Dedifferentiated amniotic fluid mesenchymal stem cell (primary cell): ENCODE measurements around the gene SENP2.
"Not testable (repeated sequence)": the region's sequence is repeated elsewhere in the genome, so short reads cannot be mapped to it uniquely, and the experiment has no call there.

Source experiments
- DNase-seq: peaks from one replicate; pipeline ENCODE4 v3.0.0-alpha.2; 2016; ENCODE audit errors: extremely low spot score

The SENP2 gene

GRCh38 chr3:185586686-185587039, 568 bp downstream of the SENP2 start:
- DNase-seq, result no peak

- DNase-seq, result no peak
Measured at GRCh38 chr3:185594073-185594472, 8.0 kb downstream of the SENP2 start.

GRCh38 chr3:185595526-185595925, 9.4 kb downstream of the SENP2 start:
- DNase-seq, result no peak

DNA sequence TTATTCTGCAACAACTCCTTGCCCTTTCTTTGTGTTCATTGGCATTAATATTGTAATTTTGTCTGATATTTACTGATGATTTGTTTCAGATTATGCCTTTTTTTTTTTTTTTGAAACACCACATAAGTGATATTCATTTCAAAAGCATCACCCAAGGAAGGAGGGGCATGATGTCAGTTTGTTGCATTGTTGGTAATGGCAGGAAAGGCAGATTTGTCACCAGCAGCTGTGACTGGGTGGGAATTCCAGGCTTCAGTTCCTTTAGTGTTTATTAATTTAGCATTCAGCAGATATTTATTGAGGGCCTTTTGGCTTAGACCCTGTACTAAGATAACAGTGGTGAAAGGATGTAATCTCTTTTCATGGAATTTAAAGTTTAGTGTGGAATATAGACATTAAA, 19.5 kb downstream of the SENP2 start:
- no peak for DNase-seq

GRCh38 chr3:185606196-185606595, 20.1 kb downstream of the SENP2 start:
- DNase-seq, result no peak

DNA sequence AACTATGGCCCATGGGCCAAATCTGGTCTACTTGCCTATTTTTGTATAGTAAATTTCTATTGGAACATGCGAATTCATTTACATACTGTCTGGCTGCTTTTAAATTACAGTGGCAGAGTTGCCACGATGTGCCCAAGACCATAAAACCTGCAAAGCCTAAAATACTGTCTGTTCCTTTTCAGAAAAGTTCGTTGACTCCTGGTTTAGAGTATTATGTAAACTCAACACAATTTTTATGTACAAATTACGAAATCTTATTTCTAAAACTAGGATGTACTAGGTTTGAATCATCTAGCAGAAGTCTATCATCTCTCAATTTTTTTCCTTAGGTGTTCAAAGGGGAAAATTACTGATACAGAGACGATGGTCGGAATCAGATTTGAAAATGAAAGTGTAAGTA, 26.9 kb downstream of the SENP2 start:
- DNase-seq, result no peak

DNA sequence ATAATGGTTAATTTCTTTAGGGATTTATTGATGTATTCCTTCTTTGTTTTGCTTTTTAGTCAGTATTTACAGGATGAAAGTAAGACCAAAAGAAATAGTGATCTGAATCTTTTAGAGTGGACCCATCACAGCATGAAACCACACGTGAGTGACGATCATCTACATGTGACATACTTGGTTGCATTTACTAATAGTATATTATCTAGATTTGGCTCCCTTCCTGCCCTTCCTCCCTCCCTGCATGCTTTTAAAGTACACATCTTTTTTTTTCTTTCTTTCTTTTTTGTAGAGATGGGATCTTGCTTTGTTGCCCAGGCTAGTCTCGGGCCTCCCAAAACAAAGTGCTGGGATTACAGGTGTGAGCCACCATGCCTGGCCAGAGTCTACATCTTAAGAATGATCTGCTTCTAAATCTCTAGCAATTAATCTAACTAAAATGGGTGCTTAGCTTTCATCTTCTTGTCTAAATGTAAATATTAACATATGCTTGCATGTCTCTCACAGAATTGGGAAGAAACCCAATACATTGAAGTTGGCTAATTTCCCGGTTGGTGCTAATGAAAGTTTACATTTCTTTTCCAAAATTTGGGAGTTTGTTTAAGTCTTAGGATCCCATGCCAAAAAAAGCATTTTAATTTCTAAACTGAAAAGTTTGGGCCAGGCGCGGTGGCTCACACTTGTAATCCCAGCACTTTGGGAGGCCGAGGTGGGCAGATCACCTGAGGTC, 38.0 kb downstream of the SENP2 start:
- no peak for DNase-seq

DNA sequence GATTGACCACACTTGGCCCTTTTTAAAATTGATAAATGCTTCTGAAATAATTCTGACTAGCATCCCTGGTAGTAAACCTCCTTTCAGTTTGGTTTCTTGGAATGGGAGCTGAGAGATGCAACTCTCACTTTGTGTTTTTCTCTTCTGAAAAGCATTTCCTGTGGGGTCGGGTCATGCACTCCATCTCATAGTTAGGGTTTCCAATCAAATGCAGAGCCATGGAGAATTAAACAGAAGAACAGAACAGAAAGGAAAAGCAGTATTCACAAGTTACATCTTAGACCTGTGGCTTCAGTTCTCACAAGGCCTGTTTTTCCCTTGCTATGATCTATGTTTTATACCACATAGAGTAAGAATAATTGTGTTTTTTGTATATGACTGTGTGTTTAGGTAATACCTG, 39.7 kb downstream of the SENP2 start:
- DNase-seq, result no peak

GRCh38 chr3:185629554-185630181, 43.6 kb downstream of the SENP2 start:
- no peak for DNase-seq

DNA sequence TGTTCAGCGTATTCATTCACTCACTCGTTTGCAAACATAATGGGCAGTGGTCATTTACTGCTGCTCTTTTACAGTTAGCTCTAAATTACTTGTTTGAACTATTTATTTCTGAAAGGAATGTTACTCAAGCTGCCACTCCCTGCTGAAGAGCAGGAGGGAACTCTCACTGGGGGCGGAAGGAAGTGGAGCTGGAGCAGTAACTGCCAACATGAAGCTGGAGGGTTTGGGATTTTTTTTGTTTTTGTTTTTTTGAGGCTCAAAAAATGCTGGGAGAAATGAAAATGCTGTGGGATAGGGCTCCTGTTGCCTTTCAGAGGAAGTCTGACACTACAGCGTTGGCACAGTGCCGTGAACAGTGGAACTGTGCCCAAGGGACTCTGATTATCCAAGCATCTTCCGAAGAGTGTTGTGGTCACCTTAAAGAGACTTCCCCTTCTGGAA, 44.1 kb downstream of the SENP2 start:
- no peak for DNase-seq

DNA sequence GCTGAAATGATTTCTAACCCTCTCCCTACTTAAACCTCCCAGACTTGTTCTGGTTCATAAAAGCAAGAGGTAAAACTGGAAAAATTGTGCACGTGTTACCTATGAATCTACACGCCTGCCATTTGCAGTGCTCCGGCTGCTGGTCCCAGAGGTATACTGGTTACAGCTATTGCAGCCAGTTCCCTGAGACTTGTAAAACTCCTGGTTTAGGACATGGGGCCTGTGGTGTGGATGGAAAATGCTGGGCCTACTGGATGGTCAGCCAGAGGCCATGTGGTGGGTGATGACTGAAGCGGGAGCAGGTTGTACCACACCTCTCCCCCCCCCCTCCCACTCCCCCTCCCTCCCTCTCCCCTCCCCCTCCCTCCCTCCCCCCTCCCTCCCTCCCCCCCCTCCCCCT, 45.0 kb downstream of the SENP2 start:
- no peak for DNase-seq

- no peak for DNase-seq
Measured at GRCh38 chr3:185631508-185632206, 45.6 kb downstream of the SENP2 start.

DNA sequence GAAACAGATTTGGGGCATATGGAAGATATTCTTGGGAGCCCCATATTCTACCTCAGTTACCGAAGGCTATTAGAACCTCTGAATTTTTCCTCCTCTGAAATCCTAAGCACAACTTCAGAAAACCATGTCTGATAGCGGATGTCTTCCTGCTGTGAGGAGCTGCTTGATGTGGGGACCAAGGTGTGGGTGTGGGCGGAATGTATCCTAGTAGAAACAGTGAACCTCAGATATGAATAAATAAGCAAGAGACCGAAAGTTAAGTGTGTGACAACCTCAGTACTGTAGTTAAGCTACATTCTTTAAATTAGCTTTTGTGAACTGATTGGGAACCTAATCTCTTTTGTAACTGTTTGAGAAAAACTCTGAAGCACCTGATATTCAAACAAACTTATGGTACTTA, 46.9 kb downstream of the SENP2 start:
- DNase-seq, result no peak

DNA sequence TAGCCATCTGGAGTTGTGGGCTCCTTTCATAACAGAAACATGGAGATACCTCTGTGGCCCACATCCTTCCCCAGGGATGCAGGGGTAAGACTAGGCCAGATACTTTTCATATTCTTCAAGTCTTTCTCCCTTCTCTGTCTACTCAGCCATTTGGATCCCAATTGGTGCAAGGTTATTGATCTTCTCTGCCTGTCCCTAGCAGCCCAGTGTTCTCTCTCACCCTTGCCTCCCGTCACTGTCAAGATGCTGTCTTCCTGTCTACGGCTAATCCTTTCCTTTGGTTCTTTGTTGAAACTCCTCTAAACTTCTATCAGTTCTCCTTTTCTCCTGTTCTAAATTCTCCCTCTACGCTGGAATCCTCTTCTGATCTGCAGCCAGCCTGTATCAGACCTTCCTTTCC, 51.3 kb downstream of the SENP2 start:
- DNase-seq, result no peak

DNA sequence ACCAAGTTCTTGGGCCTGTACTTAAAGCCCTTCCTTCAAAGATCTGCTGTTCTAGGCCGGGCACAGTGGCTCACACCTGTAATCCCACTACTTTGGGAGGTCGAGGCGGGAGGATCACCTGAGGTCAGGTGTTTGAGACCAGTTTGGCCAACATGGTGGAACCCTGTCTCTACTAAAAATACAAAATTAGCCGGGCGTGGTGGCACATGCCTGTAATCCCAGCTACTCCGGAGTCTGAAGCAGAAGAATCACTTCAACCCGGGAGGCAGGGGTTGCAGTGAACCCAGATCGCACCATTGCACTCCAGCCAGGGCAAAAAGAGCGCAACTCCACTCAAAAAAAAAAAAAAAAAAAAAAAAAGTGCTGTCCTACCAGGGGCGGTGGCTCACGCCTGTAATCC, 52.6 kb downstream of the SENP2 start:
- DNase-seq, result not testable (repeated sequence)

DNA sequence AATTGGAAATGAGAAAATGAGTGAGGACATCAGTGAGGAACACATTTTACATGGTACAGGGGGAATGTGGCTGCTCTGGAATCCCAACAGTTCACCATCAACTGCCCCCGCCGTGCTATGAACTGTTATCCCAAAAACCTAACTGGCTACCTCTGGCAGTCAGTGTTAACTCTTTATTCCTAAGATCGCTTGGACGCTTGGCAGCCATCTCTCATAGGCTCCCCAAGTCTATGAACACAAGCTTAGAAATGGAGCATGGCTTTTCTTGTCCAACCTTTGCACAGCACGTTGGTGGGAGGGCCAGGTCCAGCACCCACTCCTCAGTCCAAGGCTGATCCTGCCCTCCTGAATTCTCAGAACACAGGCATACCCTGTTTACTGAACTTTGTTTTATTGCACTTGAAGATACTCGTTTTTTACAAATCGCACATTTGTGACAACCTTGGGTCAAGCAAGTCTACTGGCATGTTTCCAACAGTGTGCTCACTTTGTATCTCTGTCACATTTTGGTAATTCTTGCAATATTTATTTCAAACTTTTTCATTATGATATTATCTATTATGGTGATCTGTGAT, 53.6 kb downstream of the SENP2 start:
- DNase-seq, result no peak

DNA sequence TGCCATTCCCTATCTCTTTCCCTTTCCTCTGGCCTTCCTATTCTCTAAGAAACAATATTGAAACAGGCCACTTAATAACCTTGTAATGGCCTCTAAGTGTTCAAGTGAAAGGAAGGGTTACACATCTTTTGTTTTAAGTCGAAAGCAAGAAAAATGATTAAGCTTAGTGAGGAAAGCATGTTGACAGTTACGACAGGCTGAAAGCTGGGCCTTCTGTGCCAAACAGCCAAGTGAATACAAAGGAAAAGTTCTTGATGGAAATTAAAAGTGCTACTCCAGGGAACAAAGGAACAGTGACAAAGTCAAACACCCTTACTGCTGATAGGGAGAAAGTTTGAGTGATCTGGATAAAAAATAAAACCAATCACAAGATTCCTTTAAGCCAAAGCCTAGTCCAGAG, 54.2 kb downstream of the SENP2 start:
- DNase-seq, result no peak

- DNase-seq, result not testable (repeated sequence)
Measured at GRCh38 chr3:185645191-185645590, 59.1 kb downstream of the SENP2 start.

GRCh38 chr3:185645596-185646381, 59.7 kb downstream of the SENP2 start:
- DNase-seq, result no peak

DNA sequence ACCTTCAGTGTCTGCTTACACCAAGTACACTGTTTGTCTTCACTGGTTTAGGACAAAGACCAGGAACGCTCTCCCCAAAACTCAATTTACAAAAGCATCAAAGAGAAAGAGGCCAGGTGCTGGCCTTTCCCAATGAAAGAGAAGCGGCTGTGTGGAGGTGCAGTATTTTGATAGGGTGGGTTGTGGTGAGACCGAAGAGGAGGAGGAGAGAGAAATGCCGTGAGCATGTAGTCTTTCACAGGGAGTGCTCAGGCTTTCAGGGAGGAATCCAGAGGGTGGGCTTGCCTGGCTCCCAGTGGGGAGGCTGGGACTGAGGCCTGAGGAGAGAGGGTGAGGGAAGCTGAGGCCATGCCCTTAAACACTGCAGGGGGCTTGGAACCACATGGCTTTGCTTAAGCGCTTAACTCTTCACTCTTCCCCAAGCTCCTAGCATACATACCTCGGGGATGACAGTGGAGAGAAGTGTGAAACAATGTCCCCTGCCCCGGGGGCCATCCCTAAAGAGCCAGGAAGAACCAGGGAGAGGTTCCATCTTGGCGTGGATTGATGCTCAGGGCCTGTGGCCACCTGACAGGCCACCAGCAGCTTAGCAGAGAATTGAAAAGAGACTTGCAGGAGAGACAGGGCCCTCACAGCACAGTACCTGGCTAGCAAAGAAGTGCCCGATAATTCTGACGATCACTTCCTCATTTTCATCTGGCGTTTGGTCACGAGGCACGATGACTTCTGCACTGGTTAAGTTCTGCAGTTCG, 60.5 kb downstream of the SENP2 start:
- DNase-seq, result no peak
